ENCODE data around the gene ADIPOR2.
"Not testable (repeated sequence)": the region's sequence is repeated elsewhere in the genome, so short reads cannot be mapped to it uniquely, and the experiment has no call there.

Gene ADIPOR2

DNA sequence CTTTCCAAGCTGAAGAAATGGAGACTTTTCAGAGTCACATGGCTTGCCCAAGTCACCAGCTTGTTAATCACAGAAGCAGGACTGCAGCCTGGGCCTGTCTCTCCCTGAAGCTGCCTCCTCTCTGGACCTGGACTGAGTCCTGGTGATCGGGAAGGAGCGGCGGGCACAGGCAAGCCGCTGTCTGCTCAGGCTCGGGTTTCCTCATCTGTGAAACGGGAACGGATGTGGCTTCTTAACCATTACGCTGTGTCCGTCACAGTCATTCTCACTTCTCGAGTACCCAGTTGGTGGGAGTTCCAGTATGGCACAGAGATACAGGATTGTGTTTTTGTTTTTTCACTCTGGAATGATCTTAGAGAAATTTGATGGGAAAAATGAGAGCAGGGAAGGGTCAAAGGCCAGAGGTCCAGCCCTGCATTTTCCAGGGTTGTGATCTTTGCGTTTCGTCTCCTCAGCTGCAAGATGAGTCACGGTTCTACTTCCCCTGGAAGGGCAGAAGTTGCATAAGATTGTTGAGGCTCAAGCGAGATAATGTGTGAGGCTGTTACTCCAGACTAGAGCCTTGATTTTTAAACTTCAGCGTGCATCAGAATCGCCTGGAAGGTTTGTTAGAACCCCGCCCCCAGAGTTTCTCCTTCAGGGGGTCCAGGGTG lies 121.9 kb downstream of the ADIPOR2 start:
- peak; percentile 33 for DNase-seq (ENCODE audit: low spot score)

DNA sequence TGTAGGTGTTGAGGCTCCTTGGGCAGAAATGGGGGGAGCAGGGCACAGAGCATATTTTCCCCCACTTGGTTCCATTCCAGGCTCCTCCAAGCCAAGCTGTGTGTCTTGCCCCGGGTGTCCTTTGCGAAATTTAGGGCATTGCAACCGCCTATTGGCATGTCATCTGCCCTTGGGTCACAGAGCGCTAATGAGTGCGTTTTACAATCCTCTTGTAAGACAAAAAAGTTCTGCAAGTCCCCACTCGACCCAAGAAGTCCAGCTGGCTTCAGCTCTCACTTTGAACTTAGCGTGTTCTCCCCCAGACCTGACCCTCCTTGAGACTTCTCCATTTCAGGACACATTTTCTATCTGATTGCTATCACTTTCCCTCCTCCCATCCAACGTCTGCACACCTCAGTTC lies 123.4 kb downstream of the ADIPOR2 start:
- DNase-seq (ENCODE audit: low spot score) = no peak

DNA sequence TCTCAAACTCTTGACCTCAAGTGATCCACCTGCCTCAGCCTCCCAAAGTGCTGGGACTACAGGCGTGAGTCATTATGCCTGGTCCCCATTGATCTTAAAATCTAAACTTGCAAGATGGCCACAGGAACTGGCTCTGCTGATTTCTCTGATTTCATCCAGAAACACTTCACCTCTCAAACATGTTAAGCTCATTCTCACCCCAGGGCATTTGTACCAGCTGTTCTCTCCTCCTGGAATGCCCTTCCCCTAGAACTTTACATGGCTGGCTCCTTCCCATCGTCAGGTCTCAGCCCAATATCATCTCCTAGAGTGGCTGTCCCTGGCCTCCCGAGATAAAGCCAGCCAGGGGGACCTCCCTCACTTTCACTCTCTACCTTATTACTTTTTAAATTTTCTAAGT lies 124.2 kb downstream of the ADIPOR2 start:
- no peak for DNase-seq (ENCODE audit: low spot score)

DNA sequence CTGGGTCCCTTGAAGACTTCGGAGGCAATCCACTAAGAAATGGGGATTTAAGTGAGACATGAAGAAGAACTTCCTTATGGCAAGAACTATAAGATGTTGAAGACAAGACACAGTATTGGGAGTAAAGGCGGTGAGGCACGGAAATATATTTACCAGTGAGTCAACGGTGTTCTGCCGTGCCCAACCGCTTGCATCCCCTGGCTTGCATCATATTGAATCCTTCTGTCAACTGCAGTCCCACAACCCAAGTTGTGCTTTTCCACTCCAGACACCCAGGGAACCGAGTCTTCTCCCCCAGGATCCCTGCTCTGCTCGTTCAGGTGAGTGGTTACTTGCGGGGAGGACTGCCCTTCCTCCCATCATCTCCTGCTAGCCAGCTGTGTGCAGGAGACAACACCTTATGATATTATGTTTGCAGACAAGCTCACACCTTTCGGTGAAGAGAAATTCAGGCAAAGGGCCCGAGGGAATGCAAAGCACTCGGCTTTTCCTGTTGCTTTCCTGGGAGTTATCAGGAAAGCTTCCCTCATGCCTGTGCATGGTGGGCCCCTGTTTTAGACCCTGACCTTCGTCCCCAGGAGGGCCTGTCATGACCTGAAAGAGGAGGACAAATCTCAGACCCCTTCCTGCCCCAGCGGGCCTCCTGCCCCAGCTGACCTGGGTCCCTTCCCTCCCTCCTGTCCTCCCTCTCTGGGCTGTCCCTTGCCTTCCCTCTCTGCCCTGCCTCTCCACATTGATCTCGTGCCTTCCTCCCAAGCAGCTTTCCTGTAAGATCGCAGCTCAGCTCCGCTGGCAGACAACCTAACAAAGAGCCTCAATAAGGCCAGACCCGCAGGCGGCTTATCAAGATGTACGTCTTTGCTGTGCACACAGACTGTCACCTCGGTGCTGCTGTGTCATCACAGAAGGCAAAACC lies 125.2 kb downstream of the ADIPOR2 start:
- DNase-seq (ENCODE audit: low spot score) = peak; percentile 7

DNA sequence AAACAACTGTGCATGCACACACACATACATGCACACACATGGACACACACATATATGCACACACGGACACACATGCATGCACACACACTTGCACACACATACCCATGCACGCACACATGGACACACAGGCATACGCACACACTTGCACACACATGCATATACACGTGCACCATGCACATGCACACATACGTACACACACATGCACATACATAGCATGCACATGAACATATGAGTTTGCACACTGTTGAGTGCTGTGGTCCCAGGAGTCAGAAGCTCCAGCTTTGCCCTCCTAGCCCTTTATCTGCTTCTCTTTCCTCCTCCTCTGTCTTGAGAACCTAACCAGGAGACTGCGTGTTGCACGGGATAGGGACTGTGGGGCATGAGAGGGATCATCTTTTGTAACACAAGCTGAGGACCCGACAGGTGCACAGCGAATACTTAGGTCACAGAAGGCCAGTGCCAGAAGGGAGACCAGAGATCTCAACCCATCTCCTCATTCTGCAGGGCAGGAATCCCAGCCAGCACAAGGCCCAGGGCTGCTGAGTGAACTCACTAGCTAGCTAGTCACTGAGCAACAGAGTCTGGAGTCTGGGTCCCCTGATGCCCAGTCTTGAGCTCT lies 126.0 kb downstream of the ADIPOR2 start:
- DNase-seq (ENCODE audit: low spot score) = no peak

DNA sequence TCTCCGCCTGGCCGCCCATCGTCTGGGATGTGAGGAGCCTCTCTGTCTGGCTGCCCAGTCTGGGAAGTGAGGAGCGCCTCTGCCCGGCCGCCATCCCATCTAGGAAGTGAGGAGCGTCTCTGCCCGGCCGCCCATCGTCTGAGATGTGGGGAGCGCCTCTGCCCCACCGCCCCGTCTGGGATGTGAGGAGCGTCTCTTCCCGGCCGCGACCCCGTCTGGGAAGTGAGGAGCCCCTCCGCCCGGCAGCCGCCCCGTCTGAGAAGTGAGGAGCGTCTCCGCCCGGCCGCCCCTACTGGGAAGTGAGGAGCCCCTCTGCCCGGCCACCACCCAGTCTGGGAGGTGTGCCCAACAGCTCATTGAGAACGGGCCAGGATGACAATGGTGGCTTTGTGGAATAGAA lies 127.1 kb downstream of the ADIPOR2 start:
- DNase-seq (ENCODE audit: low spot score) = not testable (repeated sequence)

DNA sequence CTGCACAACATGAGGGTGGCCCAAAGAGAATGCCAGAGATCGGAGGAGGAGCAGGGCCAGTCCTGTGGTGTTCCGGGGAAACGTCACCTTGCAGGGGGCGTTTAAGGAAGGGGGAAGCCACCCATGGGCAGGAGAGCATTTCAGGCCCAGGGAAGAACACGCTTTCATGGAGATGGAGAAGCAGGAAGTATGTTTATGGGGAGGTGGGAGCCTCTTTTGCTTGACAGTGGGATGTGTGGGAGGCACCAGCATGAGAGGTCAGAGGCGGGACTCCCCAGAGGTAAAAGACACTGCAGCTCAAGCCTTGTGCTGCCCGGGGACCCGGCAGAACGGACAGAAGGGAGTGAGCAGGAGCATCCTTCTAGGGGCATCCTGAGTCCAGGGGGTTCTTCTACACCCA lies 128.2 kb downstream of the ADIPOR2 start:
- no peak for DNase-seq (ENCODE audit: low spot score)

DNA sequence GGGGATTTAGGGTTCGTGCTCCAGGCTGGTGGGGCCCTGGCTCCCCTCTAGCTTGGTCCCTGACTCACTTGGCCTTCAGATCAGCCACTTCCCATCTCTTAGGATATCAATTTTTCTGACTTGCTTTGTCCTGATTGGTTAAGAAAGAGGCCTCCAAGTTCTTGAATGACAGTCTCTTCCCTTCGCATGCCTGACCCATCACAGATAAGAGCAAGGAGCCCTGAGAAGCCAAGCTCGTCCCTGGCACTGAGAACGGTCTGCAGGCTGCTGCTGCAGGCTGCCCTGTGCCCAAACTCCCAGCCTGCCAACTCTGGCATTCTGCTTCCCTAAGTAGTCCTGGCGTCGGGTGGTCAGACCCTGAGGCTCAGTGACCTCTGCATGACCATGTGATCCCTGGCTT lies 128.7 kb downstream of the ADIPOR2 start:
- no peak for DNase-seq (ENCODE audit: low spot score)

DNA sequence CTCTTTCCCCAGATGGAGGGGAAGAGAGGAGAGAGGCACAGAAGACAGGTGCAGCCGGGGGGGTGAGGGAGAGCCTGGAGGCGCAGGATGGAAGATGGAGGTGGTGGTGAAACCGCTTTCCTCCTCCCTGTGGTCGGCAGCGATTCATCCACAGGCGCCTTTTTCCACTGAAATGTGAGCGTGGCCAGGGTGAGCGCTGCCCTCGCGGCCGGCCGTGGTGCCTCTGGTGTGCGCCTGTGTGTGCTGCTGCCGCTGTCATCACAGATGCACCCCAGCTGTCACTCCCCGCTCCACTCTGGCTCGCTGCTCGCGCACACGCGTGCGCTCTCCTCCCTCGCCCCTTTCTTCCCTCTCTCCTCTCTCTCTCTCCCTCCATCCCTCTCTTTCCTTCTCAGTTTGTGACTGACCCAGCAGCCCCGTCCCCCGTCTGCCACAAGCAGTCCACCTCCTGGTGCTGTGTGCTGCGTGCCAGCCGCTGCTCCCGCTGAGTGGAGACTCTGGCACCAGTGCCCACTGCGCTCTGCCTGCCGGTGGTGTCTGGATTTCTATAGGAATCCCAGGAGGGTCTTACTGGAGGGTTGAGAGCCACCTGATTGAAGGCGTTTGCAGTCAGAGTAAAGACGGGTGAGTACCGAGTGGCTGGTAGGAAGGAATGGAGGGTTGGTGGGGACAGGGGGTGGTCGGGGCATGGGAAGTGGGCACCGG lies 129.5 kb downstream of the ADIPOR2 start, which contains the start of gene LRTM2:
Gene LRTM2 (plus strand): TSS at position 375 of the 705 bp plus-strand sequence. CDS start 7,584 bp downstream, outside the sequence.
- DNase-seq (ENCODE audit: low spot score) = no peak

DNA sequence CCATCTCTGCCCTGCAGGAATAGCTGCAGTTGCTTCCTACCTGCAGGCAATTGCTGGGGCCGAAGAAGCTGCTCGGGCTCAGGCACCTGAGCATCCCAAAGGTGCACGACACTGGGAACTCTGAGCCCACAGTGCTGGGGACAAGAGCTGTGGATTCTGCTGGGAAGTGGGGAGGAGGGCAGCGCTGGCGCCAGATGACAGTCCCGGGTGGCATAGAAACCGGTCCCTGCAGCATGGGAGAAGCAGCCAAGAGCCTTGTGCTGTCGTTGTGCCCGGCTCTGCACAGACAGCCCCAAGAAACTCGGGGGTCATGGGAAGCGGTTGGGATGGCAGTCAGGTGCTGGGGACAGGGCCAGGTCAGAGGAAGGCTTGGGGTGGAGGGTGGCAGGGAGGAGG lies 130.0 kb downstream of the ADIPOR2 start:
- DNase-seq (ENCODE audit: low spot score) = no peak

DNA sequence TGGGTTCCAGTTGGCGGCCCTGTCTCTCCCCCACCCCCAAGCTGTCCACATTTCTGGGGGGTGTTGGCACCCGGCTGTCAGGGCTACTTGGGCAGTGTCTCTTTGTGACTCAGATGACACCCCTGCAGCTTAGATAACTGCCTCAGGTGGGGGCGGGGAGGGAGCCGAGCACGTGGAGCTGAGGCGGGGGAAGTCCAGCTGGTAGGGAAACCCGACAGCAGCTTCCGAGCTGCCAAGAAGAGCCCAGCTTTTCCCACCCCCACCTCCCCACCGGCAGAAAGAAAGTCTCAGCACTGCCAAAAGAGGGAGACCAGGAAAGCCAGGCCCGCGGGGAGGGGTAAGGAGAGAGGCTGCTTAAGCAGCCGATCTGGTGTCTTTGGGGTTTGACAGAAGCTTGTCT lies 130.9 kb downstream of the ADIPOR2 start:
- no peak for DNase-seq (ENCODE audit: low spot score)

DNA sequence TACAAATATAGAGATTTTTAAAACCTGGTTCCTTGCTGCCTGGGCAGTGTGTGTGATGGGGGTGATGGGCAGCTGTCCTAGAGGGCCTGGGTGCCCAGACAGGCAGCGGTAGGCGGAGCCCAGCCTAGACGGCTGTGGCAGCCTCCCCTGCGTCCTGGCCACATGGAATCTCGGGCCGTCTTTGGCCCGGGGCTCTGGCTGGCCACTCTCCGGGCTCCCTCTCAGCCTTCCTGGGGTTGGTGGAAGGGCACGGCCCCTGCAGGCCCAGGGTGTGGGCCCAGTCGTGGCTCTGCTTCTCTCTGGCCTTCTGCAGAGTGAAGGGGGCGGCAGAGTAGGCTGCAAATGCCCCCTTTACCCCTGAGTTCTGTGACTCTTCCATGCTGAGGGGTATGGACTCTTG lies 131.8 kb downstream of the ADIPOR2 start:
- DNase-seq (ENCODE audit: low spot score) = no peak

DNA sequence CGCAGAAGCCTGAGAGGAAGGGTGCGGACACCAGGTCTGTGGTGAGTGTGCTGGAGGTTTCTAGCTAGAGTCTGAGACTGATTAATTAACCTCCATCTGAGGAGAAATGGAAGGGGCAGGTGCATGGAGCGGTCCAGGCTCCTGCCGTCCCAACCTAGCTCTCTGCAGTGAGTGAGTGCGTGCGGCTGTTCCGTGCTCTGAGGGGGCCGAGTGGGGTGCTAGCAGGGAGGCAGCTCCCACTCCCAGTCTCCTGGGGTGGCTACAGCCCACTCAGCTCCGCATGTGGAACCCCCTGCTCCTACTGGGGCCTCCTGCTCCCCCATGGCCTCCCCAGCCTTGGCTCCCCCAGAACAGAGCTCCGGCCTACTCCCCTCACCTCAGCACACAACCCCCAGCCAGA lies 132.4 kb downstream of the ADIPOR2 start:
- DNase-seq (ENCODE audit: low spot score) = no peak

DNA sequence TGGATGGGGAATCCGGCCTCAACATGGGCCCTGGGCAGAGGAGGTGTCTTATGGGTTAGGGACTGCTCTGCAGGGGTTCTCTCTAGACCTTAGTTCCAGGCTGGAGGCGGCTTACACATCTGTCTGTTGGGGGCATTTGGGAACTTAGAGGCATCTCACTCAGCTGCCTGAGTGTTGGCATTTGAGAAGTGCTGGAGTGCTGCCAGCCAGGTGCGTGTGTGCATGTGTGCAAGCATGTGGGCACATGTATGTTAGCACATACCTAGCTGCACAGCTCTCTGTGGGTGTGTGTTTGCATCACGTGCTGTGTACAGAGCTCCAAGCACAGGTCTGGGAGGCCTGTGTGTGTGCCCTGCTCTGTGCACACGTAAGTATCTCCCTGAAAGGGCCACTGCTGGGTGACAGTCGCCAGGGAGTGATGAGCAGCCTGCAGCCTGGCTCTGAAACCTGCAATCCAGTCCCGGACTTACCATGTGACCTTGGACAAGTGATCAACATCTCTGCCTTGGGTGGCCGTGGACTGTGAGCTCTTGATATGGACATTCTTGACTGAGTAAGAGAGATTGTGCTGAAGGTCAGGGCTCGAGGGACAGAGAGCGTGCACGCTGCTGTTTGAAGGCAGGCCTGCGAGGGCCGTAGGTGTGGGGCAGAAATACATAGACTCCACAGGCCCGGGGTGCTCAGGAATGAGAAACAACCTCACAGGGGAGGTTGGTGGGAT lies 134.7 kb downstream of the ADIPOR2 start:
- no peak for DNase-seq (ENCODE audit: low spot score)

DNA sequence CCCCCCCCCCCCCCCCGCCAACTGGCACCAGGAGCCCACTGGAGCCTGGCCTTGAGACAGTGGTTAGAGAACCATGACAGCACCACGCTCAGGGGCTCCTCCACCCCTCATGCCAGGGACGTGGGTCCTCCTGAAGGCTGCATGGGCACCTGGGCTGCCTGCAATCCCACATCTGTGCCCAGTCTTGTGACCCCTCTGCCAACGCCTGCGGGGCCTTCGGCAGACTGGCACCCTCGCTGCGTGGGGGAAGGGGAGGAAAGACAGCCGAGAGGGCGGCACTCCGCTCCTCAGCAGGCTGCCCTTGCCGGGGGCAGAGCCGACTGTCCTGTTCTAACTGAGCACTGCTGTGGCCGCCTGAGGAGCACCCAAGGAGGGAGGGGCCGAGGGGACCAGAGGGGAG lies 135.5 kb downstream of the ADIPOR2 start:
- DNase-seq (ENCODE audit: low spot score) = no peak

DNA sequence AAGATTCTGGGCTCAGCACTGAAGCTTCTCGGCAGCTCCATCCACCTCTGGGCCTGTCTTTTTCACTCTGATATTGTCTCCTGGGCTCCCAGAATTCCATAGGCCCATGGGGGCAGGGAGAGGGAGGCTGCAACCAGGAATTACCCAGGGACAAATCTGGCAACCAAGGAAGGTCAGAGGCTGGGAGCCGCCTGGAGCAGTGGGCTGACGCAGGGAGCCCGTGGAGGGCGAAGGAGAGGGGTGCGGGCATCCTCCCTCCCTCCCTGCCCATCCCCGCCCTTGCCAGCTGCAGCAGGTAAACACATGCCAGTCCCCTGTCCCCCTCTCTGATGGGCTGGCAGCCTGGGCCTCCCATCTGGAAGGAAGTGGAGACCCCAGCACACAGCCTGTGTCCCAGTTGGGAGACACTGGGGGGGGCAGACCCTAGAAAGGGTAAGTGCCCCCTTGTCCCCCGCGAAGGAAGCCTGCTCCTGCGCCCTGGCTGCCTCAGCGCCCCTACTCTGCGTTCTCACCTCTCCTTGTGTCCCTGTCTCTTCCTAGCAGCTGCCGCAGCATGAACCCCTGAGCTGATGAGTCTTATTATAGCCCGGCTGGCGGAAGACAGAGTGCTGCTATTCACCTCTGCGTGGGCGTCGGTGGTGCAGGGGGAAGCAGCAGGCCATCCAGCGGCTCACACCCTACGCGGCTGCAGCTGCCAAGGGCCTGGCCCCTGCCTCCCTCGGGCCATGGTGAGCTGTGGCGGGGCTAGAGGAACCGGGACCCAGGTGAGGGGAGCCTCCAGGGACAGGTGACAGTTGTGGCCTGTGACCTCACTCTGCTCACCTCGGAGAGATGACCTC lies 136.2 kb downstream of the ADIPOR2 start:
- DNase-seq (ENCODE audit: low spot score) = no peak

DNA sequence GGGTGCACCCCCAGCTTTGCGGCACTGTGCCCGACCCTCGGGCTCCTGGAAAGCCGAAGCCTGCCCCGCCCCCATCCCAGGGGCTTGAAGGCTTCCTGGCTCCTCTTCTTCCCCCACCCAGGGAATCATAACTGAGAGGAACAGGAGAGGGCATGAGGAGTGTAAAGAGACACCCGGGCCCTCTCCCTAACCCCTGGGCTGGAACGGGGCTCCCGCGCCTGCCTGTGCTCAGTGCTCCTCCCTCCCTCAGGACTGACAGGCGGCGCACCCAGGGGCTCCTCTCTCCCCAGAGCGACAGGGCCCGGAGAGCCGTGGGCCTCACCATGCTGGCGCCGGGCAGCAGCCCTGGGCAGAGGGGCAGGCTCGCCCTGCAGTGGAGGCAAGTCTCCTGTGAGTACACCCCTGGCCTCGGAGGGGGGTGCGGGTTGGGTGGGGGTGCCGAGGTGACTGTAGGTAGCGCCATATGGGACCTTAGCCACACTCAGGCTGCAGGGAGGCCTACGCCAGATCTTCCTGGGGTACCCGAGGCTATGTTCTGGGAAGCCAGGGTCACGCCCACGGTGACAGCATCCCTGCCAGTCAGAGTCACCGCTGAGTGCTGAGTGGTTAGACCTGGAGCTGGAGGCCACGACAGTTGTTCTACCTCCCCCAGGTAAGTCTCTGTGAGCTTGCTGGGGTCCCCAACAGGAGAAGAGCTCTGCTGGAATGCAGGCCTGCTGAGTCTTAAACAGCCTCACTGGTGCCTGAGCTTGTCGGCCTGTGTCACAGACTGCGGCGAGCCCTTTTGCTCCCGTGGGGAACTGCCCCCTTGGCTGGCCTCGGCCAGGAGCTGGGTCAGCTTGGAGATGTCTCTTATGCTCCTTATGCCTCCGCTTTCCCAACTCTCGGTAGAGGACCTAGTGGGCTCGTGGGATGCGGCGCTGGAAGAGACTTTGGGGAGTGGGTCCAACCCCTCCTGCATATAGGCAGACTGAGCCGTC lies 137.2 kb downstream of the ADIPOR2 start:
- DNase-seq (ENCODE audit: low spot score) = no peak

DNA sequence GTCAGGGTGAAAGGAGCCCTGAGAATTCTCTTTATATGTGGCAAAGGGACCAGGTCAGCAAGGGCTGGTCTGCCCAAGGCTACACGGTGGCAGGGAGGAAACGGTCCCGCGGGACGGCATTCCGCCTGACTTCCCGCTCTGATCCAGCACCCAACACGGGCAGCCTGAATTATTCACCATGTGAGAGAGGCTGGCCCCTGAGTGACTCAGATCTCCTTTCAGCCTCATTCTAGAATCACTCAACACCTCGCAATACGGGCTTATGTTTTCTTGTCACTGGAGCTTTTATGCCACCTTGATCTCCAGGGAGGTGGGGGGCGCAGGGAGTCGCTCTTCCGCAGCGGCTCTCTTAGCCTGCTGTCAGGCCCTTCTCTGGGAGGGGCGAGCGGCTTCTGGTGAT lies 138.0 kb downstream of the ADIPOR2 start:
- no peak for DNase-seq (ENCODE audit: low spot score)

DNA sequence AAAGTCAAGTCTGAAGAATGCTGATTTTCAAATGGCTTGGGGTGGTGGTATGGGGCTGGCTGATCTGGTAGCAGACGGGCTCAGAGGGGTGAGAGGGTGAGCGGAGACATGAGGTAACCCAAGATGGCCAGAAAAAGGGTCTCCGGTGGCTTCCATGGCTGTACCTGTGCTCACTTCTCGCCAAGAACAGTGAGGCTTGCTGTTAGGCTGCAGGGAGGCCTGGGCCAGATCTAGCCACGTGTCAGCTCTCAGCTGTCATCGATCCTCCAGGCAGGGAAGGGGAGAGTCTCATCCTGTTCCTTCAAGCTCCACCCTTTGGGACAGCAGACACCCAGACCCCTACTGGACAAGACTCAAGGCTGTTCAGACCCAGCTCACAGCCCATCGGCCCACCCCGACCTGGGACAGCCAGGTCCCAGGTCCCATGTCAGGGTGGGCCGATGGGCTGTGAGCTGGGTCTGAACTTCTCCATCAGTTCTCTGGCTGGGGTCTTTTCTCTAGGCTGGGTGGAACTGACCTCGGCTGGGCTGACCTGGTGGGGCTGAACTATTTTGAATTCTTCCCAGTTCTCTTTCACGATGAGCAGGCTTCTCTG lies 138.5 kb downstream of the ADIPOR2 start:
- no peak for DNase-seq (ENCODE audit: low spot score)

Data from AG08395 (cell line).